Measurements from ENCODE around the gene HUWE1.
A peak's percentile ranks its signal among the peaks of the same experiment; 100 is the strongest.

Gene HUWE1

GRCh38 chrX:53684415-53685192 is 1.9 kb downstream of the HUWE1 start:
- no peak for DNase-seq (ENCODE audit: low read depth)

GRCh38 chrX:53683556-53684414 is 2.7 kb downstream of the HUWE1 start:
- DNase-seq (ENCODE audit: low read depth) = peak; percentile 86

GRCh38 chrX:53682885-53683555 is 3.5 kb downstream of the HUWE1 start:
- DNase-seq (ENCODE audit: low read depth) = peak; percentile 13

- DNase-seq (ENCODE audit: low read depth) = no peak
Observed at GRCh38 chrX:53681661-53682060, 4.9 kb downstream of the HUWE1 start.

GRCh38 chrX:53678667-53679066 is 7.9 kb downstream of the HUWE1 start:
- no peak for DNase-seq (ENCODE audit: low read depth)

GRCh38 chrX:53677286-53677685 is 9.2 kb downstream of the HUWE1 start:
- DNase-seq (ENCODE audit: low read depth) = no peak

GRCh38 chrX:53674581-53674980 is 11.9 kb downstream of the HUWE1 start:
- DNase-seq (ENCODE audit: low read depth) = no peak

GRCh38 chrX:53669258-53669657 is 17.3 kb downstream of the HUWE1 start:
- no peak for DNase-seq (ENCODE audit: low read depth)

GRCh38 chrX:53666171-53666570 is 20.3 kb downstream of the HUWE1 start:
- DNase-seq (ENCODE audit: low read depth) = no peak

- no peak for DNase-seq (ENCODE audit: low read depth)
Observed at GRCh38 chrX:53660004-53660403, 26.5 kb downstream of the HUWE1 start.

- DNase-seq (ENCODE audit: low read depth) = no peak
Observed at GRCh38 chrX:53659039-53659438, 27.5 kb downstream of the HUWE1 start.

- DNase-seq (ENCODE audit: low read depth) = no peak
Observed at GRCh38 chrX:53656845-53657244, 29.7 kb downstream of the HUWE1 start.

GRCh38 chrX:53654376-53654775 is 32.1 kb downstream of the HUWE1 start:
- DNase-seq (ENCODE audit: low read depth) = no peak

- no peak for DNase-seq (ENCODE audit: low read depth)
Observed at GRCh38 chrX:53644751-53645150, 41.8 kb downstream of the HUWE1 start.

- DNase-seq (ENCODE audit: low read depth) = no peak
Observed at GRCh38 chrX:53642337-53642736, 44.2 kb downstream of the HUWE1 start.

GRCh38 chrX:53639257-53639656 is 47.3 kb downstream of the HUWE1 start:
- no peak for DNase-seq (ENCODE audit: low read depth)

- no peak for DNase-seq (ENCODE audit: low read depth)
Observed at GRCh38 chrX:53637479-53637878, 49.0 kb downstream of the HUWE1 start.

GRCh38 chrX:53631156-53631555 is 55.4 kb downstream of the HUWE1 start:
- DNase-seq (ENCODE audit: low read depth) = no peak

GRCh38 chrX:53630261-53630660 is 56.3 kb downstream of the HUWE1 start:
- no peak for DNase-seq (ENCODE audit: low read depth)

- no peak for DNase-seq (ENCODE audit: low read depth)
Observed at GRCh38 chrX:53622431-53622830, 64.1 kb downstream of the HUWE1 start.

- no peak for DNase-seq (ENCODE audit: low read depth)
Observed at GRCh38 chrX:53621418-53621986, 65.0 kb downstream of the HUWE1 start.

GRCh38 chrX:53616946-53617345 is 69.6 kb downstream of the HUWE1 start:
- DNase-seq (ENCODE audit: low read depth) = no peak
